Testis (tissue), 3 donors: ENCODE results near the gene INTU. TPM values are rescaled to one million over a fixed set of nuclear protein-coding genes. Genes with fewer than 3 reads are reported as not detected.

Source experiments
- DNase-seq: peaks from one replicate; pipeline ENCODE4 v3.0.0-alpha.2; 2019
- H3K27ac ChIP-seq, 2 donors: fragments of 200-600 bp; sonication (generic); one replicate each; pipeline ENCODE4 v1.5.1; 2019
- H3K27me3 ChIP-seq: fragments of 200-600 bp; sonication (generic); one replicate; pipeline ENCODE4 v1.5.1; 2019
- H3K36me3 ChIP-seq: fragments of 200-600 bp; sonication (generic); one replicate; pipeline ENCODE4 v1.5.1; 2017; ENCODE audit warnings: low read depth; ENCODE audit errors: missing control alignments
- H3K4me1 ChIP-seq: fragments of 200-600 bp; sonication (generic); one replicate; pipeline ENCODE4 v1.5.1; 2019
- H3K4me3 ChIP-seq, 2 donors: fragments of 200-600 bp; sonication (generic); one replicate each; pipeline ENCODE4 v1.5.1; 2017 to 2019
- H3K9me3 ChIP-seq: fragments of 200-600 bp; sonication (generic); one replicate; pipeline ENCODE4 v1.5.1; 2017
- CTCF ChIP-seq, 3 experiments: fragments of 450-650 bp in 2 of 3; fragments of 200-600 bp in 1 of 3; sonication (generic) in 1 of 3; IDR thresholded peaks; one replicate each; pipeline ENCODE4 v1.5.1; 2016 to 2019; ENCODE audit warnings: antibody characterized with exemption in 3 of 3, mild to moderate bottlenecking in 2 of 3, moderate library complexity in 1 of 3
- POLR2A ChIP-seq: fragments of 450-650 bp; IDR thresholded peaks from one replicate; pipeline ENCODE4 v1.6.1; 2017; ENCODE audit warnings: antibody characterized with exemption, mild to moderate bottlenecking, moderate library complexity
- WGBS, 2 donors: methylation state at CpG; one replicate each; pipeline ENCODE4 v1.1.5; 2018; 5-methylcytosine and 5-hydroxymethylcytosine counted together
- intact Hi-C: fragments of 100-400 bp; cut with DNase I; formaldehyde crosslinking; loops from one replicate; pipeline ENCODE4 v1.15.1; 2023; ENCODE audit warnings: low total_unique reads
- polyA plus RNA-seq: library from polyadenylated mRNA; stranded (reverse); fragments of 350-450 nt; fragmentation: Illumina TruSeq; extraction: RNeasy Lipid Tissue Mini Kit (QIAGEN cat#74804); gene quantifications from one replicate; pipeline ENCODE4 v1.2.3, GENCODE V29; 2014; ENCODE audit warnings: low read depth, low replicate concordance; ENCODE audit not compliant: insufficient read depth
- total RNA-seq, 2 donors: library from RNA; depleted of rRNA; stranded (reverse); fragments of >200 nt; gene quantifications; one replicate each; pipeline ENCODE4 v1.2.3, GENCODE V29; 2016

INTU gene
- total and polyA plus RNA-seq, 3 donors from 2014 or later = 8.0 to 41.6 (median 27.3) TPM

GRCh38 chr4:127656047-127656680 lies 23.4 kb downstream of the INTU start:
- TF ChIP-seq CTCF (IDR thresholded peaks at IDR 0.05) (no peak), POLR2A (no peak)
- Histone ChIP-seq H3K9me3 (no peaks in the 10 kb centered on the region), H3K4me3 (no peak overlapping the region), H3K27ac (no peak overlapping the region), H3K27me3 (no peaks in the 10 kb centered on the region), H3K4me1 (no peaks in the 10 kb centered on the region), H3K36me3 (no peaks in the 10 kb centered on the region)
- no peak for DNase-seq
- 93% methylated on average over 9 of the region's 9 CpGs for WGBS, 2 donors
- intact Hi-C loops = no loop called here

GRCh38 chr4:127660284-127660885 lies 27.6 kb downstream of the INTU start:
- DNase-seq = no peak
- no peaks in the 10 kb centered on the region for H3K4me1 ChIP-seq
- 82 to 87% methylated on average over 6 of the region's 6 CpGs for WGBS, 2 donors
- intact Hi-C loops = no loop called here
- H3K4me3 ChIP-seq = no peak overlapping the region
- no peak overlapping the region for H3K27ac ChIP-seq
- no peaks in the 10 kb centered on the region for H3K9me3 ChIP-seq
- H3K27me3 ChIP-seq = no peaks in the 10 kb centered on the region
- TF ChIP-seq POLR2A = no peak
- no peak for TF ChIP-seq CTCF (IDR thresholded peaks at IDR 0.05)
- H3K36me3 ChIP-seq = no peaks in the 10 kb centered on the region

- WGBS, 2 donors = 65 to 72% methylated on average over 2 of the region's 2 CpGs
- intact Hi-C loops = no loop called here
- no peaks in the 10 kb centered on the region for H3K9me3 ChIP-seq
- H3K4me1 ChIP-seq = no peaks in the 10 kb centered on the region
- no peak overlapping the region for H3K4me3 ChIP-seq
- TF ChIP-seq CTCF (IDR thresholded peaks at IDR 0.05) (no peak), POLR2A (no peak)
- no peaks in the 10 kb centered on the region for H3K36me3 ChIP-seq
- DNase-seq = no peak
- no peak overlapping the region for H3K27ac ChIP-seq
- no peaks in the 10 kb centered on the region for H3K27me3 ChIP-seq
Observed at GRCh38 chr4:127667116-127667515, 34.4 kb downstream of the INTU start.

- H3K9me3 ChIP-seq = no peaks in the 10 kb centered on the region
- no peak for TF ChIP-seq CTCF (IDR thresholded peaks at IDR 0.05)
- TF ChIP-seq POLR2A = no peak
- intact Hi-C loops = no loop called here
- 96% methylated on average over 2 of the region's 2 CpGs for WGBS, 2 donors
- H3K27me3 ChIP-seq = no peaks in the 10 kb centered on the region
- no peaks in the 10 kb centered on the region for H3K4me1 ChIP-seq
- no peaks in the 10 kb centered on the region for H3K36me3 ChIP-seq
- no peak for DNase-seq
- H3K27ac ChIP-seq = no peak overlapping the region
- H3K4me3 ChIP-seq = no peak overlapping the region
Observed at GRCh38 chr4:127667772-127668171, 35.0 kb downstream of the INTU start.

- Histone ChIP-seq H3K36me3 (no peaks in the 10 kb centered on the region), H3K4me1 (no peaks in the 10 kb centered on the region), H3K4me3 (no peak overlapping the region), H3K27me3 (no peaks in the 10 kb centered on the region), H3K27ac (no peak overlapping the region), H3K9me3 (no peaks in the 10 kb centered on the region)
- no peak for DNase-seq
- TF ChIP-seq CTCF (IDR thresholded peaks at IDR 0.05) = no peak
- no peak for TF ChIP-seq POLR2A
- 44 to 55% methylated on average over 2 of the region's 2 CpGs for WGBS, 2 donors
- intact Hi-C loops = no loop called here
Observed at GRCh38 chr4:127668770-127669169, 36.0 kb downstream of the INTU start.
